ENCODE data around the gene NDN.

Gene NDN

DNA sequence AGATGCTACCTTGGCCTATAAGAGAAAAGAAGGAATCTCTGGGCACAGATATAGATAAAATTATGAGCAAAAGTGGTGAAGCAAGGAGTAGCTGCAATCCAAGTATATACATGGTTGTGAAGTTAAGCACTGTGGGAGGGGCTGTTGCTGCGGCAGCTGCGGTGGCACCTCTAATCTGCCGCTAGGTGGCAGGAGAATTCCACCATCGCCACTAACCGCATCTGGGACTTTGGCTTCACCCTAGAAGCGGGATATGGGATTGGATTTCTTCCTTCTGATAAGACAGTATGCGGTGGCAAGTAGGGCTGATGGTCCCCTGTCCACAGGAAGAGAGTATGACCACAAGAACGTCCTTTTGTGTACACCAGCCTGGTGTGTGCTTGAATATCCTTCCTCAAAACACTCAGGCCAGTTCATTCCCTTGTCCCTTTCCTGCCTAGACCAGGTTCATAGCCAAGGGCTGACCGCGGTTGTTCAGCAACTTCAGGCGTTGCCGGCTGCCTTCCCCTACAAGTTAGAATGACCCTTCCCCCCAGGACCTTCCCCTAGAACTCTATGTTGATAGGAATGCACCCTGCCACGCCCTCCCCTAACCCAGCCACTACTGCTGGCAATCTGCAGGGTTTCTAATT is 44.6 kb downstream of the NDN start:
- peak; percentile 20 for DNase-seq (ENCODE audit: low read depth)

Measured in amniotic epithelial cell (primary cell).